ENCODE measurements around the gene NAV1. TPM values are rescaled to one million over a fixed set of nuclear protein-coding genes. Genes with fewer than 3 reads are reported as not detected.
A peak's percentile ranks its signal among the peaks of the same experiment; 100 is the strongest.

The NAV1 gene
- total and polyA plus RNA-seq, 9 of the 15 experiments (the other 6 are each of a cell fraction or from before 2014, with no cell fraction given): 0.91 to 16.8 (median 3.2) TPM

GRCh38 chr1:201578008-201578888 lies 39.3 kb downstream of the NAV1 start (continued):
- TF ChIP-seq, protein P1, sequence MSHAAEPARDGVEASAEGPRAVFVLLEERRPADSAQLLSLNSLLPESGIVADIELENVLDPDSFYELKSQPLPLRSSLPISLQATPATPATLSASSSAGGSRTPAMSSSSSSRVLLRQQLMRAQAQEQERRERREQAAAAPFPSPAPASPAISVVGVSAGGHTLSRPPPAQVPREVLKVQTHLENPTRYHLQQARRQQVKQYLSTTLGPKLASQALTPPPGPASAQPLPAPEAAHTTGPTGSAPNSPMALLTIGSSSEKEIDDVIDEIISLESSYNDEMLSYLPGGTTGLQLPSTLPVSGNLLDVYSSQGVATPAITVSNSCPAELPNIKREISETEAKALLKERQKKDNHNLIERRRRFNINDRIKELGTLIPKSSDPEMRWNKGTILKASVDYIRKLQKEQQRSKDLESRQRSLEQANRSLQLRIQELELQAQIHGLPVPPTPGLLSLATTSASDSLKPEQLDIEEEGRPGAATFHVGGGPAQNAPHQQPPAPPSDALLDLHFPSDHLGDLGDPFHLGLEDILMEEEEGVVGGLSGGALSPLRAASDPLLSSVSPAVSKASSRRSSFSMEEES (CRISPR knock-in tag; IDR thresholded peaks at IDR 0.05): no peak
- TF ChIP-seq DACH1 (IDR thresholded peaks at IDR 0.05; ENCODE audit: partially characterized antibody) (peak; percentile 86), BCLAF1 (IDR thresholded peaks at IDR 0.05; ENCODE audit: borderline replicate concordance in 1 of 2, control insufficient read depth in 1 of 2, low read depth in 2 of 2, low read length in 1 of 2) (peak in 1 of 2 experiments; percentile 84; a peak in 1 of 4 replicates), GATAD2A (IDR thresholded peaks at IDR 0.05) (peak; percentile 98), NCOA1 (IDR thresholded peaks at IDR 0.05; ENCODE audit: low read depth) (peak; percentile 80), BMI1 (IDR thresholded peaks at IDR 0.05; ENCODE audit: low read length) (peak; percentile 70; the same call in 1 of the 2 replicates), CEBPB (tag; IDR thresholded peaks at IDR 0.05) (peak; percentile 90), ZNF197 (CRISPR knock-in tag; IDR thresholded peaks at IDR 0.05; ENCODE audit: low read depth) (peak; percentile 95), RREB1 (CRISPR knock-in tag; IDR thresholded peaks at IDR 0.05) (peak; percentile 92), ZFX (CRISPR knock-in tag; IDR thresholded peaks at IDR 0.05) (peak; percentile 49)
- TF ChIP-seq, protein P2, sequence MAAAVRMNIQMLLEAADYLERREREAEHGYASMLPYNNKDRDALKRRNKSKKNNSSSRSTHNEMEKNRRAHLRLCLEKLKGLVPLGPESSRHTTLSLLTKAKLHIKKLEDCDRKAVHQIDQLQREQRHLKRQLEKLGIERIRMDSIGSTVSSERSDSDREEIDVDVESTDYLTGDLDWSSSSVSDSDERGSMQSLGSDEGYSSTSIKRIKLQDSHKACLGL (CRISPR knock-in tag; IDR thresholded peaks at IDR 0.05; ENCODE audit: borderline replicate concordance, poor library complexity, severe bottlenecking): no peak
- TF ChIP-seq, protein P3, sequence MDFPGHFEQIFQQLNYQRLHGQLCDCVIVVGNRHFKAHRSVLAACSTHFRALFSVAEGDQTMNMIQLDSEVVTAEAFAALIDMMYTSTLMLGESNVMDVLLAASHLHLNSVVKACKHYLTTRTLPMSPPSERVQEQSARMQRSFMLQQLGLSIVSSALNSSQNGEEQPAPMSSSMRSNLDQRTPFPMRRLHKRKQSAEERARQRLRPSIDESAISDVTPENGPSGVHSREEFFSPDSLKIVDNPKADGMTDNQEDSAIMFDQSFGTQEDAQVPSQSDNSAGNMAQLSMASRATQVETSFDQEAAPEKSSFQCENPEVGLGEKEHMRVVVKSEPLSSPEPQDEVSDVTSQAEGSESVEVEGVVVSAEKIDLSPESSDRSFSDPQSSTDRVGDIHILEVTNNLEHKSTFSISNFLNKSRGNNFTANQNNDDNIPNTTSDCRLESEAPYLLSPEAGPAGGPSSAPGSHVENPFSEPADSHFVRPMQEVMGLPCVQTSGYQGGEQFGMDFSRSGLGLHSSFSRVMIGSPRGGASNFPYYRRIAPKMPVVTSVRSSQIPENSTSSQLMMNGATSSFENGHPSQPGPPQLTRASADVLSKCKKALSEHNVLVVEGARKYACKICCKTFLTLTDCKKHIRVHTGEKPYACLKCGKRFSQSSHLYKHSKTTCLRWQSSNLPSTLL (IDR thresholded peaks at IDR 0.05): no peak

Measured in K562 (cell line).